Measurements from ENCODE around the gene SYTL3.

- TF ChIP-seq POLR2AphosphoS5 (IDR thresholded peaks at IDR 0.05) = no peak
- no peak for TF ChIP-seq CTCF (IDR thresholded peaks at IDR 0.05)
- no peak for TF ChIP-seq POLR2A (IDR thresholded peaks at IDR 0.05; ENCODE audit: low read depth)
- no peak for TF ChIP-seq EP300 (IDR thresholded peaks at IDR 0.05)
Observed at GRCh38 chr6:158662607-158662953, 12.7 kb downstream of the SYTL3 start.
